Loucy (cell line): Measurements from ENCODE around the gene BPIFB2.

Experiments
- EZH2phosphoT487 ChIP-seq: fragments of 200-600 bp; IDR thresholded peaks from 2 replicates; pipeline ENCODE4 v1.6.1; 2018; ENCODE audit warnings: antibody characterized with exemption, mild to moderate bottlenecking, moderate library complexity, borderline replicate concordance
- TF ChIP-seq, protein P1 (sequence below): fragments of 200-600 bp; sonication (generic); conservative IDR thresholded peaks from 2 replicates; pipeline ENCODE4 v1.5.1; 2014; ENCODE audit warnings: mild to moderate bottlenecking, antibody characterized with exemption, low read length

DNA sequence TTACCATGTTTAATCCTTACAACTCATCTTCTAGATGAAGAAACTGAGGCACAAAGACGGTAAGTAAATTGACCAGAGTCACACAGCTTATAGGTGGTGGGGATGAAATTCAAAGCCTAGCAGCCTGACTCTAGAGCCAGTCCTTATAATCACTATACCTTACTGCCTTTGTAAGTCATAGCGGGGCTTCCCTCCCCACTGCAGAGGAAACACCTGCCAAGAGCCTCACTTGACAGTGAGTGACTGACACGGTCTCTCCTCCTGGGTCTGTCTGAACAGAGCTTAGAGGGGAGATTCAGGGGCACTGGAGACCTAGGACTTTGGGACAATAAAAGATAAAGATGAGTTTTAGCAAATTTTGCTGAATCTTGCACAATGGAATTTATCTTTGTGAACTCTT lies 16.1 kb upstream of the BPIFB2 start:
- TF ChIP-seq, protein P1, sequence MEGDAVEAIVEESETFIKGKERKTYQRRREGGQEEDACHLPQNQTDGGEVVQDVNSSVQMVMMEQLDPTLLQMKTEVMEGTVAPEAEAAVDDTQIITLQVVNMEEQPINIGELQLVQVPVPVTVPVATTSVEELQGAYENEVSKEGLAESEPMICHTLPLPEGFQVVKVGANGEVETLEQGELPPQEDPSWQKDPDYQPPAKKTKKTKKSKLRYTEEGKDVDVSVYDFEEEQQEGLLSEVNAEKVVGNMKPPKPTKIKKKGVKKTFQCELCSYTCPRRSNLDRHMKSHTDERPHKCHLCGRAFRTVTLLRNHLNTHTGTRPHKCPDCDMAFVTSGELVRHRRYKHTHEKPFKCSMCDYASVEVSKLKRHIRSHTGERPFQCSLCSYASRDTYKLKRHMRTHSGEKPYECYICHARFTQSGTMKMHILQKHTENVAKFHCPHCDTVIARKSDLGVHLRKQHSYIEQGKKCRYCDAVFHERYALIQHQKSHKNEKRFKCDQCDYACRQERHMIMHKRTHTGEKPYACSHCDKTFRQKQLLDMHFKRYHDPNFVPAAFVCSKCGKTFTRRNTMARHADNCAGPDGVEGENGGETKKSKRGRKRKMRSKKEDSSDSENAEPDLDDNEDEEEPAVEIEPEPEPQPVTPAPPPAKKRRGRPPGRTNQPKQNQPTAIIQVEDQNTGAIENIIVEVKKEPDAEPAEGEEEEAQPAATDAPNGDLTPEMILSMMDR = no peak
- no peak for TF ChIP-seq EZH2phosphoT487
